ENCODE data around the gene PFKFB1.
A peak's percentile ranks its signal among the peaks of the same experiment; 100 is the strongest.

Gene PFKFB1

DNA sequence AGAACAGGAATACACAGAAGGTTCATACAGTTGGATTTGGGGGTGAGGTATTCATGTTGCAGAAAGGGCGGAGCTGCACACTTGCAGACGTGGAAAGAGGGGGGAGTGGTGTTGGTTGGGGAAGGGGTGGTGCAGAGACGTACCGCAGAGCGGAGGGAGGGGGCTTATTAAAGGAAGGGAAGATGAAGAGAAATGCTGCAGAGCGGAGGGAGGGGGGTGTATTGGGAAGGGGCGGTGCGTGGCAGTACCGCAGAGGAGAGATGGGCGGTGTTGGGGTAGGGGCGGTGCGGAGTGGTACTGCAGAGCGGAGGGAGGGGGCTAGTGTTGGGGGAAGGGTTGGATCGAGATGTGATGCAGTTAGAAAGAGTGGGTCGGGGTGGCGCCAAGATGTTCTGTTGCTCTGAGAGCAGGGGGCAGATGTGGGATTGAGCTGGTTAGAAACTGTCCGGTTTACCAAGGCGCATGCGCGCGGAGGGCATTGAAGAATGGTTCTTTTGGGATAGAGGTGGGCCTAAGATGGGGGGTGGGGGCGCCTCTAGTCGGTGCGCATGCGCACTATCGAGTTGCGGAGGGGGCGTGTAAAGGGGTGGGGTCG lies 72.5 kb downstream of the PFKFB1 start:
- peak; percentile 78 for DNase-seq

GRCh38 chrX:54920610-54921426 lies 73.2 kb downstream of the PFKFB1 start, which contains the start of gene TRO:
Gene TRO, plus strand, starts transcription at chrX:54920824. Its CDS starts 1,423 bp downstream, at chrX:54922247.
- DNase-seq = no peak

DNA sequence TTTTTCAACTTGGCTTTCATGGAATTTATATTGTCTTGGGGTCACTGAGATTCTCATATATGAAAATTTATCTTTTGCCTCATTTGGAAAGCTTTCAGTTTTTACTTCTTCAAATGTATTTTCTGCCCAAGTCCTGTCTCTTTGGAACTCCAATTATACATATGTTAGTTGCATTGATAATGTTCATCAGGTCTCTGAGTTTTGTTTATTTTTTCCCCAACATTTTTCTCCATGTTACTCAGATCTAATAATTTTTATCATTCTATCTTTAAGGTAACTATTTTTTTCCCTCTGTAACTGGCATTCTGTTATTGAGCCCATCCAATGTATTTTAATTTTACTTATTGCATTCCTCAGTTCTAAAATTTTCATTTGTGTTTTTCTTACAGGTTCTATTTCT lies 84.0 kb downstream of the PFKFB1 start:
- DNase-seq = no peak

DNA sequence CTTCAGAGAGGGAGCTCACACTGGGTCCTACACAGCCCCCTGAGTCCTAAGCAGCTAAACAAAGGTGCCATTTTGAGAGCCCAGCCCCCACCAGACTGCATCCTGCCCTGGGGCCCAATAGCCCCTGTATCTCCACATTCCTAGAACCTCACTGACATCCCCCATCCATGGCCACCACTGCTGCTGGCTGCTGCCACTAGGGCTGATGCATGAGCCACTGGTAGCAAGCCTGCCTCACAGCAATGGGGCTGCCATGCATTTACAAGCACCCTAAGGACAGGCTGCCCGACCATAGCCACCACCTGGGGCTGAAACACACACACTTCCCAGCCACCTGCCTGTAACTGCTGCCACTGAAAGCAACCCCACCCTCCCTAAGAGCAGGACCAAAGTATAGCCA lies 99.8 kb downstream of the PFKFB1 start:
- no peak for DNase-seq

GRCh38 chrX:54891573-54891972 lies 102.4 kb downstream of the PFKFB1 start:
- no peak for DNase-seq

GRCh38 chrX:54885740-54886139 lies 108.2 kb downstream of the PFKFB1 start:
- DNase-seq = no peak
